SW480 (cell line): ENCODE results near the gene PTPRJ.
"Not testable (repeated sequence)": the region's sequence is repeated elsewhere in the genome, so short reads cannot be mapped to it uniquely, and the experiment has no call there.

Experiments used
- DNase-seq: peaks from one replicate; pipeline ENCODE4 v3.0.0-alpha.2; 2016; ENCODE audit warnings: low spot score

The PTPRJ gene

DNA sequence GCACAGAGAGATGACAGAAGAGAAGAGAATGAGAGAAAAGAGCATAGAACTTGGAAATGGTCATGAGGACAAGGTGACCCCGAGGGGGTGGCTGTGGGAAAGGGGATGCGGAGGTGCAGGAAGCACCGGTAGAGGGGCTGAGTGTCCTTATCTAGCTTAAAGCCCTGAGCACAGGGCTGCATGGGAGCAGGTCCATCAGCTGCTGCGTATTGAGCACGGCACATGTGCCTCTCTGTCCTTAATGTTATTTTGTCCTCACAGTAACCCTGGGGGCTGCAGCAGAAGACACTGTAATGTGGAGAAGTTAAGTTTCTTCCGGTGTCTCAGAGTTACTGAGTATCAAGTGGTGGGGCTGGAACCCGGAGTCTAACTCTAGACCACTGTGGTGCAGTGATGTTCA is 141.9 kb downstream of the PTPRJ start:
- no peak for DNase-seq

DNA sequence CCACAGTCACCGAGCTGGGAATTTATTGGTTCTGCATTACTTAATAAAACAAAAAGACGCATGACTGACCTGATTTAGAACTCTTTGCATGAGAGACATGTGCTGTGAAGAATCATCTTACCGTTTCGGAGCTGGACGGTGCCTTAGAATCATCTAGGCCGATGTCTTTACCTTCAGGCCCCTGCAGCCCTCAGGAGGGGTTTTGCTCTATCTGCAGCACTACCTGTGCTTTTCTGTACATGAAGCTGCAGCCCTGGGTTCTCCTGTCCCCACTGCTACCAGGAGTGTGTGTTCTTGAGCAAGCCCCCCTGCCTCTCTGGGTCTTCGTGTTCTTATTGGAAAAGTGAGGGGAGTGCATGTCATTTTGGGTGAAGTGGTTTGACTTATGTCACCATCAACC is 142.3 kb downstream of the PTPRJ start:
- no peak for DNase-seq

DNA sequence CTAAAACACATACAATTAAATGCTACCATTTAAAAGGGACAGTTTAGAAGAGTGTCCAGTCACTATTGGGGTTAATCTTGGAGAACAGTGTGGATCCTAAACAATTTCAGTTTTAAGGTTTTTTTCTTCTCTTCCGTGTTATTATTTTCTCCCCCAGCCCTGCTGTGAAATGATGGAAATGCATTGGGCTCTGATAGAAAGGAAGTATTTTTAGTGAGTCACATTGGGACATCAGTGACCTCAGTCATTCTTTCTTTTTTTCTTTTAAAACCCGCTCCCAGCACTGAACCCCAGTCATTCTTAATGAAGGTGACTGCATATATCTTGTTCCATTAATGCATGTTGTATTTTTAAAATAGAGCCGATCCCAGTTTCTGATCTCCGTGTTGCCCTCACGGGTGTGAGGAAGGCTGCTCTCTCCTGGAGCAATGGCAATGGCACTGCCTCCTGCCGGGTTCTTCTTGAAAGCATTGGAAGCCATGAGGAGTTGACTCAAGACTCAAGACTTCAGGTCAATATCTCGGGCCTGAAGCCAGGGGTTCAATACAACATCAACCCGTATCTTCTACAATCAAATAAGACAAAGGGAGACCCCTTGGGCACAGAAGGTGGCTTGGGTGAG is 143.0 kb downstream of the PTPRJ start:
- no peak for DNase-seq

GRCh38 chr11:48123934-48124755 is 143.8 kb downstream of the PTPRJ start:
- DNase-seq = no peak

GRCh38 chr11:48124880-48125279 is 144.5 kb downstream of the PTPRJ start:
- DNase-seq = no peak

DNA sequence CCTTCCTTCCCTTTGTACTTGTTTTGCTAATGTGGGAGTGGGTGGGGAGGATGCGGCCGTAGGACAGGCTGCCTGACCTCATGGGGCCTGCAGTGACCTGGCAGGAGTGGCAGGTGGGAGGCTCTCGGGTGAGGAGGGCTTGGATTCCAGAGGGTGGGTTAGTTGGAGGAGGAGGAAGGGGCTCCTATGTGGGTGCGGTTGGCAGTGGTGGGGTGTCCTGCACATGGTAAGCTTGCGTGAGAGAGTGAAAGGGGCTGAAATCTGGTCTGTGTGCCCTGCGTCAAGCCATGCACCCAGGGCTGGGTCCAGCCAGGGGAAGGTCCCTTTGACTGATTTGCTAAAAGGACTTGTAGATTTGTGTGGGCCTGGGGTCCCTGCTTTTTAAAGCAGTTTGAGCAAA is 145.5 kb downstream of the PTPRJ start:
- DNase-seq = no peak

DNA sequence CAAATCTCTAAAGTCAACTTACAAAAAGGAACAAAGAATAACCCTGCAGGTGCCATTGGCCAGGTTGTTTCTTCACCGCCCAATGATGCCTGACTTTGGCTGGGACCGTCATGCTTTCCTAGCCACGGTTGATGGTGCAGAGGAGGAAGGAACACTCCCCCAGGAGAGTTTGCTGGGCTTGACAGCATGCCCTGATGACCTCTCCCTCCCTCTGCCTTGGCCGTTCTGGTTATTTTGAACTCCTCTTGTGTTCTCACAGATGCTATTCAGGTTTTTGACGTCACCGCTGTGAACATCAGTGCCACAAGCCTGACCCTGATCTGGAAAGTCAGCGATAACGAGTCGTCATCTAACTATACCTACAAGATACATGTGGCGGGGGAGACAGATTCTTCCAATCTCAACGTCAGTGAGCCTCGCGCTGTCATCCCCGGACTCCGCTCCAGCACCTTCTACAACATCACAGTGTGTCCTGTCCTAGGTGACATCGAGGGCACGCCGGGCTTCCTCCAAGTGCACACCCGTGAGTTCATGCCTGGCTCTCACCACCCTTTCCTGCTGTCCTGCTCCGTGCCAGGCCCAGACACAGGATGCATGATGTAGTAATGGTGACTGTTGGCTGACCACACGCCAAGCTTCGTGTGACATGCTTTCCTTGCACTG is 147.3 kb downstream of the PTPRJ start:
- DNase-seq = no peak

DNA sequence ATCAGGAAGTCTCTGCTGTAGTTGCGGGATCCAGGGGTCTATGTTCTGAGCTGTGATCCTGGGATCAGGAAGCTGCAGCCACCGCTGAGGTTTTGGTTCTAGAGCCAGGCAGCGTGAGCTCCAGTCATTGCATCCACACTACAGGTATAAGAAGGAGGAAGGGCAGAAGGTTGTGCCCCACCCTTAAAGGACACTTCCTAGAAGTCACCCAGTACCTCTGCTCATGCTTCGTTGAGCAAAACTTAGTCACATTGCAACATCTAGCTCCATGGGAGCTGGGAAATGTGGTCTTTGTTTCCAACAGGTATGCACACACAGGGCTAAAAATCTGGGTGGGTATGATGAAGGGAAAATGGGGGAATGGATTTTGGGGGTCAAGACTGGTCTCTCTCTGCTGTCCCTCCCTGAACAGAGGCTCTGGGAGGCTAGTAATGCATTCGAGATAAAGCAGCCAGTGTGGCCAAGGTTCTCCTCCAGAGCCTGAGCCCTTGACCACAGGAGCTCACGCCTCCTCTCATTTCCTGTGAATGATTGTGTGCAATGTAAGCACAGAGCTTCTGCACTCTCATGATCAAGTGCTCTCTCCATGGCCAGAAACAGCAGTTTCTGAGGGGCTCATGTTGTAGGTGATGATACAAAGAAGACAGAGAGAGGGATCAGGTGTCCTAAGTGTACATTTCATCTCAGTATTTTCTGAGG is 149.5 kb downstream of the PTPRJ start:
- no peak for DNase-seq

DNA sequence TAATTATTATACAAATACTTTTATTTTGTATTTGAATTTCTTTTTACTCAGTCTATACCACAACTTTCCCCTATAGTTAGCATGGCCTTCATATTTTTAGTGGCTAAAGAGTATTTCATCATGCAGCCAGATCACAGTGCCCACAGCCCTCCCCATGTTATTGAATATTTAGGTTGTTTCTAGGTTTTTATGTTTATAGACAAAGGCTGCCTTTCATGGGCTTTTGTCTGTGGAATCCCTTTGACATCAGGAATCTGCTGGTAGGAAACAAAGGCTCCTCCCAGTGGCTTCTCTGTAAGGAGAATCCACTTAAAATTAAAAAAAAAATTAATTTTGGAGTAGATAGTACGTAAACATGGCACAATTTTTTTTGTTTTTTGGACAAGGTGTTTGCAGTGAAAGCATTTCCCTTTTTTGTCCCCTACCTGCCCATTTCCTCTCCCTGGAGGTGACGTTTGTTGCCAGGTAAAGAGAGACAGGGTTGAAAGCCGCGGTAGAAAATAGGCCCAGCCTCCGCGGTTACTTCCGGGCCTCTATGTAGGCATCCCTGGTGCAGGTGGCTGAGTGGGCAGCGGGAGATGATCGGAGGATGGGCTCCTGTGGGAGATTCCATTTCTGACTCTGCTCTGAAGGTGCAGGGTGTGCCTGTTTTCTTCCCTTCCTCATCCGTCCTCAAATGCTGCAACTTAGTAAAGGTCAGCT is 154.0 kb downstream of the PTPRJ start:
- no peak for DNase-seq

DNA sequence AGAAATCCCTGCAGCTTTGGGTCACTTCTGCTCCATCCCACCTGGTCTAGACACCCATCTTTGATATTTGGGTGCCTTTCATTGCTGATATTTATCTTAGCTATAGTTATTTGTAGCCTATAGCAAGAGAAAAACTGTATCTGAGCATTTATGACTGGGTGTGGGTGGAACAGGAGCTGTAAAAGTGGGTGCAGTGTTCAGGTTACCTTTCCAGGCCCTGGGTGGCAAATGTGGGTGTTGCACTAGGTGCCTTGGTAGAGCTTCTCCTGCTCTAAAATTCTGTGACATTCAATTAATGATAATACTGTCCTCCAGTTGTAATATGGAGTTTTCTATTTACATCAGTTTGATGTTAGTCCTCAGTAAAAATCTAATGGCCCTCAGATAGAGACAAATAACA is 157.9 kb downstream of the PTPRJ start:
- no peak for DNase-seq

GRCh38 chr11:48139896-48140295 is 159.5 kb downstream of the PTPRJ start:
- not testable (repeated sequence) for DNase-seq

GRCh38 chr11:48141475-48142122 is 161.2 kb downstream of the PTPRJ start:
- DNase-seq = no peak

DNA sequence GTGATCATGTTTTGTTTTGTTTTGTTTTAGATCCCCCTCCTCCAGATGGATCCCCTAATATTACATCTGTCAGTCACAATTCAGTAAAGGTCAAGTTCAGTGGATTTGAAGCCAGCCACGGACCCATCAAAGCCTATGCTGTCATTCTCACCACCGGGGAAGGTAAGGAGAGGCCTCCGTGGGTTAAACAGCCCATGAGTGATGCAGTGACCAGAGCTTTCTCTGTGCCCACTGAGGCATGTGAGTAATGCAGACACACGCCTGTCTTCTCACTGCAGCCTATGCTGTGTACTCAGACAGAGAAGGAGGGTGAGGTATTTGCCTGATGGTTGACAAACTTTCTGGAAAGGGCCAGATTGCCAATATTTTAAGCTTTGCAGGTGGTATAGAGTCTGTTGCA is 162.5 kb downstream of the PTPRJ start:
- DNase-seq = no peak

DNA sequence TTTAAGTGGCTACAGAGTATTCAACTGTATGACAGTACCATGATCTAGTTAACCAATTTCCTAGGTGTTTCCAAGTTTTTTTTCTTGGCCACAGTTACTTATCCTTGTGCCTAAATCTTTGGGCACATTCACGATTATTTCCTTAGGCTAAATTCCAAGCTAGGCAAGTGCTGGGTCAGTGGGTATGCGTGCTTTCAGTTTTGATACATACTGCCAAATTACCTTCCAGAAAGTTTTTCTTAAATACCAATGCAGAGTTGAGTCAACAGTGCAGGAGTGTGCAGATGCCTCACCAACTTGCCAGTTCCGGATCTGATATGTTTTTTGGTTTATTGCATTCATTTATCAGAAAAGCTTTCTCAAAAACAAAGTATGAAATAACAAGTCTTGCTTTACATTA is 168.4 kb downstream of the PTPRJ start:
- no peak for DNase-seq

GRCh38 chr11:48150213-48150612 is 169.9 kb downstream of the PTPRJ start:
- no peak for DNase-seq

- DNase-seq = no peak
Observed at GRCh38 chr11:48154151-48154550, 173.8 kb downstream of the PTPRJ start.

DNA sequence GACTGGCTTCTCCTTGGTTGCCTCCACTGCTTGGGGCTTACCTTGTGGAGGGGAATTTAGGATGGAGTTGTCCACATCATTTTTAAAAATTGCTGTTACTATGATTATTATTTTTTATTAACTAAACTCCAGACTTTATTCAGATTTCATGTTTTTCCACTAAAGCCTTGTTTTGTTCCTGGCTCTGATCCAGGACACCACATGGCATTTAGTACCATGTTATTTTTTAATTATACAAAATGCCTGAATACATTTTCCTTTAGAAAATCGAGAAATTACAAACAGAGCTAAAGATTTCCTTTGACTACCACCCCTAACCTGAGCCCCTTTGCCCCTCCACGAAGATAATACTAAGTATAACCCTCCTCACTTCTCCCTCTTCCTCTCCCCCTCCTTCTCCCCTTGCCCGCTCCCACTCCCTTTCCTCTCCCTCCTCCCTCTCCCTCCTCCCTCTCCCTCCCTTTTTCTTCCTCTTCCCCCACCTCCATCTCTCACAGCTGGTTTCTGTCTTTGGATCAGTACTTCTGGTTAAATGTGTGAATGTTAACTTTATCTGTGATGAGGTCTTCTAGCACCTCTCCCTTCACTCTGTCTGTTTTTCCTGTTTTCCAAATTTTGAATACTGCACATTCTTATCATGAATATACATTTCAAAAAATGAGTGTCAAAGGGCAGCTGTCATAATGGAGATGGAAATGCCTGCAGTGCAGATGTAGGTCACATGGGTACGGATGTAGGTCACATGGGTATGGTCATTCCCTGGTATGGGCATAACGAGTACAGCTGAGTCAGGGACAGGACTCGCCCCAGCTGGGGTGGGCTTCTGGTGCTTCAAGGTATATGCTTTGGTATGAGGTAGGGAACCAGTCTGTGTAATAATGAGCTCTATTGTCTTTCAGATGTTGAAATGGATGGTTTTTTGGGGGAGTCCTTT is 181.9 kb downstream of the PTPRJ start:
- DNase-seq = no peak

DNA sequence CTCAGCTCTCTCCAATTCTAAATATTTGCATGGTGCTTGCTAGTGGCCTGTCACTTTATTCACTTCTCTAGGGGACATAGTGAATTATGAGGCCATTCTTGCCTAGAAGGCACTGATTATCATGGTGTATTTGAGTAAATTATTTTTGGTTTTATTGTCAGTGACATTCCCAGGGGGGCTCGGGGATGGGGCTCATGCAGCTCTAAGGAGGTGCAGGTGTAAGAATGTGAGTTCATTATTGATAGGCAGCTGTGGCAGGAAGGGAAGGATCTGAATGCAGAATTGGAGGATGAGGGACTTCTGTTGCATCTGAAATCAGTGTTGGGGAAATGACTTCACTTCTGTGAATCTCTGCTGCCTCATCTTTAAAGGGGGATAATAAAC is 182.5 kb downstream of the PTPRJ start:
- DNase-seq = no peak

- no peak for DNase-seq
Observed at GRCh38 chr11:48163360-48164100, 183.2 kb downstream of the PTPRJ start.

DNA sequence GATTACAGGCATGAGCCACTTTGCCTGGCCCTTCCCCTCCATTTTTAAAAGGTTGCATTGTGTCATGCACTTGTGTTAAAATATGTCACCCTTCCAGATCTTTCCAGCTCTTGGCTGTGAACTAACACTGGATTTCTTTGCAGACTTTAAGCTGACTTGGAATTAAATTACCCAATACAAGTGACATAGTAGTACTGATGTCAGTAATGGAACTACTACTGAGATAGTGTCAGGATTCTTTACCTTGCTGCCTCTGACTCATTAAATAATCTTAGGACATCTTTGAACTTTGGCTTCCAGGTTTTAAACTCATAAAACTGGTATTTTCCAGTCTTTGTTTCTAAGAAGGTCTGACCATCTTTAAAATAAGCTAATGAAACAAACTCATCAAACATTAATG is 184.5 kb downstream of the PTPRJ start:
- no peak for DNase-seq
